Measurements from ENCODE around the gene POLR3F. TPM values are rescaled to one million over a fixed set of nuclear protein-coding genes. Genes with fewer than 3 reads are reported as not detected.
"Not testable (repeated sequence)": the region's sequence is repeated elsewhere in the genome, so short reads cannot be mapped to it uniquely, and the experiment has no call there.

POLR3F gene
- total and polyA plus RNA-seq, 12 donors: 6.5 to 10.1 (median 7.7) TPM

GRCh38 chr20:18523066-18523465 is 55.9 kb downstream of the POLR3F start:
- H3K36me3 ChIP-seq: peaks cover 0 to 66% (median 32%) of the 10 kb centered on the region in 9 donors
- no peak for ATAC-seq

DNA sequence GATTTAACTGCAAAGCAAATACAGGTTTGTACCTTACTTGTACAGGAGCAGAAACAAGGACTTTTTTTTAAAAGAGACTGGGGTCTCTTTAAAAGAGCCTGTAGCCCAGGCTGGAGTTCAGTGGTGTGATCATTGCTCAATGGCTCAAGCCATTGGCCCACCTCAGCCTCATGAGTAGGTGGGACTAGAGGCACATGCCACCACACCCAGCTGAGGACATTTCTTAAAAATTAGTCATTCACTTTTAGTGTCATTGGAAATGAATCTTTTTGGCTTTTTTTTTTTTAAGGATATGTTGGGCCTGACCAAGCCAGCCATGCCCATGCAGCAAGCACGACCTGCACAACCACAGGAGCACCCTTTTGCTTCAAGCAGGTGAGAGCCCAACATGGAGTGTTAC is 57.5 kb downstream of the POLR3F start:
- DNase-seq (no peak), ATAC-seq (no peak)
- Histone ChIP-seq H3K9me3 (no peaks in the 10 kb centered on the region), H3K4me1 (no peaks in the 10 kb centered on the region), H3K27ac (no peak overlapping the region), H3K36me3 (peaks cover 0 to 81% (median 45%) of the 10 kb centered on the region in 9 donors), H3K4me3 (no peak overlapping the region), H3K27me3 (no peaks in the 10 kb centered on the region)
- intact Hi-C loops (cut with DNase I): no loop called here
- WGBS, 2 donors: 97 to 100% methylated on average over 1 of the region's 1 CpG
- TF ChIP-seq CTCF (IDR thresholded peaks at IDR 0.05): no peak

More at GRCh38 chr20:18523066-18523465, 55.9 kb downstream of the POLR3F start:
- TF ChIP-seq CTCF (IDR thresholded peaks at IDR 0.05): no peak
- H3K9me3 ChIP-seq: no peaks in the 10 kb centered on the region
- no peak overlapping the region for H3K4me3 ChIP-seq
- H3K4me1 ChIP-seq: no peaks in the 10 kb centered on the region
- intact Hi-C loops (cut with DNase I): no loop called here
- no peaks in the 10 kb centered on the region for H3K27me3 ChIP-seq
- H3K27ac ChIP-seq: no peak overlapping the region
- no peak for DNase-seq
- WGBS, 2 donors: 83 to 90% methylated on average over 2 of the region's 2 CpGs

DNA sequence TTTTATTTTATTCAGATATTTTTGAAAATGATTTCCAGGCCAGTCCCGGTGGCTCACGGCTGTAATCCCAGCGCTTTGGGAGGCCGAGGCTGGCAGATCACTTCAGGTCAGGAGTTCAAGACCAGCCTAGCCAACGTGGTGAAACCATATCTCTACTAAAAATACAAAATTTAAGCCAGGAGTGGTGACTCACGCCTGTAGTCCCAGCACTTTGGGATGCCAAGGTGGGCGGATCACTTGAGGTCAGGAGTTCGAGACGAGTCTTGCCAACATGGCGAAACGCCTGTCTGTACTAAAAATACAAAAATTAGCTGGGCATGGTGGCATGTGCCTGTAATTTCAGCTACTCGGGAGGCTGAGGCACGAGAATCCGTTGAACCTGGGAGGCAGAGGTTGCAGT is 59.6 kb downstream of the POLR3F start:
- intact Hi-C loops (cut with DNase I); H3K27ac ChIP-seq; DNase-seq; H3K9me3 ChIP-seq; ATAC-seq; H3K27me3 ChIP-seq; H3K4me3 ChIP-seq; H3K4me1 ChIP-seq: not testable (repeated sequence)
- H3K36me3 ChIP-seq: peaks cover 3 to 92% (median 59%) of the 10 kb centered on the region in 9 donors
- 81 to 84% methylated on average over 14 of the region's 14 CpGs for WGBS, 2 donors

GRCh38 chr20:18527339-18527738 is 60.1 kb downstream of the POLR3F start:
- Histone ChIP-seq H3K27ac (no peak overlapping the region), H3K4me1 (no peaks in the 10 kb centered on the region), H3K9me3 (no peaks in the 10 kb centered on the region), H3K36me3 (peaks cover 3 to 95% (median 63%) of the 10 kb centered on the region in 9 donors), H3K27me3 (no peaks in the 10 kb centered on the region), H3K4me3 (no peak overlapping the region)
- DNase-seq (no peak), ATAC-seq (no peak)
- intact Hi-C loops (cut with DNase I): no loop called here
- 89 to 93% methylated on average over 2 of the region's 2 CpGs for WGBS, 2 donors
- TF ChIP-seq CTCF (IDR thresholded peaks at IDR 0.05): no peak

- Histone ChIP-seq H3K9me3 (no peaks in the 10 kb centered on the region), H3K4me1 (no peaks in the 10 kb centered on the region), H3K4me3 (no peak overlapping the region), H3K36me3 (peaks cover 3 to 99% (median 68%) of the 10 kb centered on the region in 9 donors), H3K27me3 (no peaks in the 10 kb centered on the region), H3K27ac (no peak overlapping the region)
- DNase-seq: no peak
- no peak for ATAC-seq
- intact Hi-C loops (cut with DNase I): no loop called here
- 98 to 100% methylated on average over 2 of the region's 2 CpGs for WGBS, 2 donors
- TF ChIP-seq CTCF (IDR thresholded peaks at IDR 0.05): no peak
Measured at GRCh38 chr20:18527836-18528235, 60.6 kb downstream of the POLR3F start.
